Cardiac ventricle fibroblast (primary cell): Measurements from ENCODE around the gene CIROP. TPM values are rescaled to one million over a fixed set of nuclear protein-coding genes. Genes with fewer than 3 reads are reported as not detected.

Source experiments
- total RNA-seq: library from RNA; depleted of rRNA; stranded (reverse); fragments of >200 nt; gene quantifications from 2 replicates; pipeline ENCODE4 v1.2.3, GENCODE V29; 2015

The CIROP gene, protein sequence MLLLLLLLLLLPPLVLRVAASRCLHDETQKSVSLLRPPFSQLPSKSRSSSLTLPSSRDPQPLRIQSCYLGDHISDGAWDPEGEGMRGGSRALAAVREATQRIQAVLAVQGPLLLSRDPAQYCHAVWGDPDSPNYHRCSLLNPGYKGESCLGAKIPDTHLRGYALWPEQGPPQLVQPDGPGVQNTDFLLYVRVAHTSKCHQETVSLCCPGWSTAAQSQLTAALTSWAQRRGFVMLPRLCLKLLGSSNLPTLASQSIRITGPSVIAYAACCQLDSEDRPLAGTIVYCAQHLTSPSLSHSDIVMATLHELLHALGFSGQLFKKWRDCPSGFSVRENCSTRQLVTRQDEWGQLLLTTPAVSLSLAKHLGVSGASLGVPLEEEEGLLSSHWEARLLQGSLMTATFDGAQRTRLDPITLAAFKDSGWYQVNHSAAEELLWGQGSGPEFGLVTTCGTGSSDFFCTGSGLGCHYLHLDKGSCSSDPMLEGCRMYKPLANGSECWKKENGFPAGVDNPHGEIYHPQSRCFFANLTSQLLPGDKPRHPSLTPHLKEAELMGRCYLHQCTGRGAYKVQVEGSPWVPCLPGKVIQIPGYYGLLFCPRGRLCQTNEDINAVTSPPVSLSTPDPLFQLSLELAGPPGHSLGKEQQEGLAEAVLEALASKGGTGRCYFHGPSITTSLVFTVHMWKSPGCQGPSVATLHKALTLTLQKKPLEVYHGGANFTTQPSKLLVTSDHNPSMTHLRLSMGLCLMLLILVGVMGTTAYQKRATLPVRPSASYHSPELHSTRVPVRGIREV
- 0.69 and 0.83 TPM in 2 replicates for total RNA-seq

DNA sequence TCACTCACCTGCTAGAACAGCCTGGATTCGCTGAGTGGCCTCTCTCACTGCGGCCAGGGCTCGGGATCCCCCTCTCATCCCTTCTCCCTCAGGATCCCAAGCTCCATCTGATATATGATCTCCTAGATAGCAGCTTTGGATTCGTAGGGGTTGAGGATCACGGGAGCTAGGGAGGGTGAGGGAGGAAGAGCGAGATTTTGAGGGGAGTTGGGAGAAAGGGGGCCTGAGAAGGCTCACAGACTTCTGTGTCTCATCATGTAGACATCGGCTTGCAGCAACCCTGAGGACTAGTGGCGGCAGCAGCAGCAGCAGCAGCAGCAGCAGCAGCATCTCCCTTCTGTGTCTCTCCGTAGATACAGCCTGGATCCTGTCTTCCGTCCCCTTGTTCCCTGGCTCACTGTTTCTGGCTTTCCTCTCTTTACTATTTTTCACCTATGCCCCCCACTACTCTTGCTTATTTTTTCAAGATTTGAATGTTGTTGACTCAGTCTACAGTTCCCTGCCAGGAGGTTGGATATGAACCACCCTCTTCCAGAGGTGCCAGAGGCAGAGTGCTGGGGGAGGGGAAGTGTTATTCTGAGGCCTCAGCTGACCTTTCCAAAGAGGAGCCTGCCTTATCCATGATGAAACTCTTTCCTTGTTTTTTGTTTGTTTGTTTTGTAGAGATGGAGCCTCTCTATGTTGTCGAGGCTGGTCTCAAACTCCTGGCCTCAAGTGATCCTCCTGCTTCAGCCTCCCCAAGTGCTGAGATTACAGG, at the start of gene CIROP:
Gene CIROP (minus strand): TSS at position 399 of the 757 bp plus-strand sequence. CDS start 69 bp downstream, at position 330.

DNA sequence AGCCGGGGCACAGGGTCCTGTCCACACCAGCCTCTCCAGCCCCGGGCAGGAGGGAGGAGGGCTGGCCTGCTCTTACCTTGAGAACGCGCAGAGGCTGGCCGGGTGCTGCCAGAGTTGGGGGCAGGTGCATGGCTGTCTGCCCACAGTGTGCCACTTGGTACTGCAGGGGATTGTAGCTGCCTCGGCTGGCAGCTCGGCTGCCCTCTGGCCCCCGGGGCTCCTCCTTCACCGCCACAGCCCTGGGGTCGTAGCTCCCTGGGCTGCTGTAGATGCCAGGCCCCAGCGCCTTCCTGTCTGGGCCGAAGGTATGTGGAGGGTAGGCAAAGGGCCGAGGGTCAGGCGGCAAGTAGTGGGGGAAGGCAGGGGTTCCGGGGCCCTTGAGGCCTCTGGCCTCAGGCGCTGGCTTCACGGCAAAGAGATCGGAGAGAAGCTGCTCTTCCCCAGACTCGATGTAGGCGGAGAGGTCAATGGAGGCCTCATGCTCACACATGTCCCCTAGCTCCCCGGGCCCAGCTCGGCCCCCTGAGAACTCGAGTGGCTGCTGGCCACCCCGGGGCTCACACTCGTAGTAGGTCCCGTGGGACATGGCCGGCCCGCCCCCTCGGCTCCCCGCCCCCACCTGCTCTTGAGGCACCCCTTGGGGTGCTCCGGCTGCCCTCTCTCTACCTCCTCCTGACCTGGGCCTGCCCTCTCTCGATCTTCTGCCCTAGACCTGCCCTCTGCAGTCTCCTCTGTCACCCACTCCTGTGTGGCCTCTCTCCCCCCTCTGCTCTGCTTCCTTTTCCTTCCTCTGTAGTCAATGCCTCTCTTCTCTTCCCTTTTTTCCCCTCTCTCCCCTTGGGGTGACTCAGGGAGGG, 13.9 kb upstream of the CIROP start, which contains the start of gene CEBPE:
Gene CEBPE (minus strand): TSS at position 750 of the 857 bp plus-strand sequence. CDS start 164 bp downstream, at position 586.

DNA sequence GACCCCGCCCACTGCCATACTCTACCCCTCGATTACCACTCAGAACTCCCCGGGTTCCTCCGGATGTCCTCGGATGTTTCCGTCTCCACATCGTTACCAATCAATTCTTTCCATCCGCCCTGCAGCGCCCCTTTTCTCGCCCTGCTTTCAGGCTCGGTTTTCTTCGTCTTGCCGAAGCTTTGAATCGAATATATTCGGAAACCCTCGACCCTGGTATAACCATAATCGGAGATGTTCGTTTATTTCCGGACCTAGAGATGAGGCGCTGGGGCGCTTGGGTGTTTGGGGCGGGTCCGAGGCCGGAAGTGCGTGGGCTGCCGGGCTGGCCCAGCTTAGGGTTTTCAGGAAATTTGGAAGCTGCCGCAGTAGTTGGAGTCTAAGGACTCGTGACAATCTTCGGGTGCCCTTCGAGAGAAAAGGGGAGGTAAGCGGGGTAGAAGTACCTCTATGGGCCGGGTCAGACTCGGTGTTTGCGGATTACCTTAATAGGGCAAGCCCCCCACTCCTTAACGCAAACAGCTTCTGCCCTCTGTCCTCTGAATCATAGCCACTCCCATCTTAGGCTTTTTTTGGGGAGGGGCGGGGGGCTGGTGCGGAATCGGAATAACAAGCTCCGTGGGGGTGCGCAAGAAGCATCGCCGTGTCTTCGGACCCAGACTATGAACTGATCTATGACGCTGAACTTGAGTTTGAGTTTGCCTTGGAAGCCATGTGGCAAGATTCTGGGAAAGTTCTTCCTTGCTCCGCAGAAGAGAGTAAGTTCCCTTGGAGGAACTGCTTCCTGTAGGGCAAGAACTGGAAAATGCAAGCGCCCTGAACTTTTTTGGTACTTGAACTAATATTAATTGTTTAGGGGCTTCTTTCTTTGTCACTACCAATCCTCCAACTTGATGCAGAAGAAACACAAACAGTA, 9.3 kb downstream of the CIROP start, which contains the start of gene C14orf119:
Gene C14orf119 (plus strand): TSS at position 310 of the 913 bp plus-strand sequence. CDS start 2,154 bp downstream, outside the sequence.

DNA sequence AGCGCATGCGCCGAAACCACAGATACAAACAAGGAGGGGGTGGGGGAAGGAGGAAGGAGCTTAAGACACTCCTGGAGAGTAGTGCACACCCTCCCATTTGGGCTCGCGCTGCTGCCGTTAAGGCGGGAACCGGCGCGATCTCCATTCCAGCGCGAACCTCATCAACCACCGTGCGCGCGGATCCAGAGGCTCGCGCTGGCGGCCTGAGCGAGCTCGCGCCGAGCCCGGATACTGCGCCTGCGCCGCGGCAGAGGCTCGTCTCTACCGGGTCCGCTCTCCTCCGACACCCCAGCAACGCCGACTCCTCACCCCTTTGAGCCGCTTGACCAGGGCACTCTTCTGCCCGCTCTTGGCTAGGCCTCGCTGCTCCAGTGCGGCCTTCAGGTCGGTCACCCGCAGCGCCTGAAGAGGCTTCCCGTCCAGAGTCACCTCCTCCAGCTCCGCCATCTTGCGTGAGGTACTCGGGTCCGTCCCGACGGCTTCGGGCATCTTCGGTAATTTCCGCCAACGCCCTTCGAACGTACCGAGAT, 10.1 kb downstream of the CIROP start, which contains the start of gene ACIN1:
Gene ACIN1 (minus strand): TSS at position 471 of the 530 bp plus-strand sequence. CDS start 24 bp downstream, at position 447.

DNA sequence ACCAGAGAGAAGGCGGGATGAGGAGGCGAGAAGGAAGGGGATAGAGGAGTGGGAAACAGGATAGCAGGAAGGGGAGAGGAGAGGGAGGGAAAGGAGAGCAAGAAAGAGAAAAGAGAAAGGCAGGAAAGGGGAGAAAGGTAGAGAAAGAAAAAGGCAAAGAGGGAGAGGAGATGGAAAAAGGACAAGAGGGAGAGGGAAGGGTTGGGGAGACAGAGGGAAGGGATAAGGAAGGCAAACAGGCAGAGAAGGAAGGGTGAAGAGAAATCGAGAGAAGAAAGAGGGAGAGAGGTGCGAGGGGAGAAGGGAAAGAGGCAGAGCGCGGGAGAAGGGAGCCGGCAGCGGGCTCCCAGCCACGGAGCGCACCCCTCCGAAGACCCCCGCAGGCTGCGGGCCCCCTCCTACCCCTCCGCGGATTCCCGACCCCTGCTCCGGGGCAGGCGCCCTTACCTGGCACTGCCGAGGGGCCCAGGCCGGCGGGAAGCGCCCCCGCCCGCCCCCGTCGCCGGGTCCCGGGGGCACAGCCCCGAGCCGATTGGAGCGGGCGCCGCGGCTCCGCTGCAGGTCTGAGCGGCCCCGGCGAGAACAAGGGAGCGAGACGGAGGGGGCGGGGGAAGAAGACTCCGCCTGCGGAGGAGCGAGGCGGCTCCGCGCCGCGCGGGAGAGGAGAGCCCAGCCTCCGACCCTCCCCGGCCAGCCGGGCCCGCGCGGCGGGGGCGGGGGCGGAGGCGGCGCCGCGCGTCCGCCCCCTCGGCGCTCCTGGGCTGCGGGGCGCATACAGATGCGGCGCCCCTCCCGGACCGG, 47.6 kb downstream of the CIROP start, which contains the start of gene CDH24:
Gene CDH24 (minus strand): TSS at position 565 of the 801 bp plus-strand sequence. CDS start 1,787 bp downstream, outside the sequence.

Other genes with a start within 250 kb of the CIROP start
- gene LRP10, start 233.2 kb downstream of the CIROP start, total RNA-seq: 121 and 128 TPM in 2 replicates
- 0.06 TPM in 1 of 2 replicates, not detected in the other for gene REM2, start 221.8 kb downstream of the CIROP start, total RNA-seq
- 91.8 and 153 TPM in 2 replicates for gene RBM23, start 185.8 kb downstream of the CIROP start, total RNA-seq
- gene PRMT5, start 175.6 kb downstream of the CIROP start, total RNA-seq: 49.7 and 55.9 TPM in 2 replicates
- 13.1 and 22.7 TPM in 2 replicates for gene HAUS4, start 147.9 kb downstream of the CIROP start, total RNA-seq
- gene AJUBA, start 122.4 kb downstream of the CIROP start, total RNA-seq: 9.9 and 12.6 TPM in 2 replicates
- gene C14orf93, start 94.8 kb downstream of the CIROP start, total RNA-seq: 6.4 and 9.8 TPM in 2 replicates
- gene PSMB5, start 70.1 kb downstream of the CIROP start, total RNA-seq: 163 and 182 TPM in 2 replicates
- not detected in 2 replicates for gene PSMB11, start 62.8 kb downstream of the CIROP start, total RNA-seq
- 3.2 TPM in 2 replicates for gene CDH24, start 47.5 kb downstream of the CIROP start, total RNA-seq
- 55.4 and 67.2 TPM in 2 replicates for gene ACIN1, start 9.9 kb downstream of the CIROP start, total RNA-seq
- gene C14orf119, start 9.5 kb downstream of the CIROP start, total RNA-seq: 41.1 and 52.5 TPM in 2 replicates
- gene CEBPE, start 14.3 kb upstream of the CIROP start, total RNA-seq: not detected in 2 replicates
- gene SLC7A8, start 78.7 kb upstream of the CIROP start, total RNA-seq: 11.2 and 13.9 TPM in 2 replicates
- gene RNF212B, start 132.9 kb upstream of the CIROP start, total RNA-seq: not detected in 2 replicates
- gene HOMEZ, start 181.1 kb upstream of the CIROP start, total RNA-seq: 6.7 and 8.2 TPM in 2 replicates
- 4.9 and 9.9 TPM in 2 replicates for gene PPP1R3E, start 197.9 kb upstream of the CIROP start, total RNA-seq
- gene BCL2L2, start 201.8 kb upstream of the CIROP start, total RNA-seq: 10.2 and 11.8 TPM in 2 replicates
- 31.1 and 35.1 TPM in 2 replicates for gene PABPN1, start 216.5 kb upstream of the CIROP start, total RNA-seq
- gene SLC22A17, start 247.9 kb upstream of the CIROP start, total RNA-seq: 26.1 and 33.0 TPM in 2 replicates